ENCODE data around the gene COX4I1.

The COX4I1 gene

DNA sequence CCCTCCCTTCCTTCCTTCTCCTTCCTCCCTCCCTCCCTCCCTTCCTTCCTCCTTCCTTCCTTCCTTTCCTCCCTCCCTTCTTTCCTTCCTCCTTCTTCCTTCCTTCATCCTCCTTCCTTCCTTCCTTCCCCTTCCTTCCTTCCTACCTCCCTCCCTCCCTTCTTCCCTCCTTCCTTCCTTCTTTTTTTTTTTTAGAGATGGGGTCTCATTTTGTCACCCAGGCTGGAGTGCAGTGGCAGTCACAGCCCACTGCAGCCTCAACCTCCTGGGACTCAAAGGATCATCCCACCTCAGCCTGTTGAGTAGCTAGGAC lies 44.6 kb downstream of the COX4I1 start:
- no peak for DNase-seq

DNA sequence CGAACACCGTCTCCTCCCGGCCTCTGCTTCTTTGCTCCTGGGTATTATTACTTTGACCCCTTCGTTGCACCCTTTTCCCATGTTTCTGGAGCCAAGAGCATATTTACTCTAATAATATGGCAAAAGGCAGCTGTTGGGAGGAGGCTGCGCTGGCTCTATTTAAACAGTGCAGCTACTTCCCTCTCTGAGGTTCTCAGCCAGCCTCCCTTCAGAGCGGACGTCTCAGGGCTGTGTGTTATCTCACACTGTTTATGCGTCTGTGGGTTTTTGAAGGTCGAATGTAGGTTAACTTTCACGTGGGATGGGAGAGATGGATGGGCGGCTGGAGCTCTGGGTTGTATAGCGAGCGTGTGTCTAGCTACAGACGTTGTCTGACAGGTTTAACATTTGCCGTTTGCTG lies 45.3 kb downstream of the COX4I1 start:
- DNase-seq: no peak

GRCh38 chr16:85845266-85845665 lies 45.8 kb downstream of the COX4I1 start:
- DNase-seq: no peak

DNA sequence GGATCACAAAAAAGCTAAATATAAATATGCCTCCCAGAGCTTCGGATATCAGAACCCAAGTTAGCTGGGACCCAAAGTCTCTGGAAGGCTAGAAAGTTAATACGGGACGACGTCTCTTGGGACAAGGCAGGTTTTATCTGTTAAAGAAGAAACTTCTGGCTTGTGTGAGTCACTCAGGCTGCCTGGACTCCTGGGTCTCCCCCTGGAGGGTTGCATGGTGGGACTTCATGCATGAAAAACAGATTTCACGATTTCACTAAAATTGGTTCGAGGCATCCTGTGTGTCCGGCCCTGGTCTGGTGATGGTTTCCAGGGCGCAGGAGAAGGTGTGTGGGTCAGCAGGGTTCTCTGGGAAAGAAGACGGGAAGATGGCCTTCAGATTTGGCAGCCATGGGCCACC lies 47.0 kb downstream of the COX4I1 start:
- DNase-seq: no peak

DNA sequence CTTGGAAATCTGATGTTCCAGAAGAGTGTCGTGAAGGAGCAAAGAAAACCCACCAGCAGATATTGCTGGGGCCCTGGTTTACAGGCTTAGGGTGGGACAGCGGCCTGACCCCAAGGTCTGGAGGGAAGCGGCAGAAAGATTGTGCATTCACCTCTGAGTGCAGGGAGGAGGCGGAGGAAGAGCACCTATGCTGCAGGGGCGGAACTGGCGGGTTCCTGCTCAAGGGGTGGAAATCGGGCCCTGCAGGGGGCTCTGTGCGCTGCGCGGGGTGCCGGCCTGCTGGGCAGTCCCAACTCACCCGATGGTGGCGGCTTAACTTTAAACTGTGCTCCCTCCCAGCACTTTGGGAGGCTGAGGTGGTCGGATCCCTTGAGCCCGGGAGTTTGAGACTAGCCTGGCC lies 47.5 kb downstream of the COX4I1 start:
- no peak for DNase-seq

GRCh38 chr16:85847681-85848601 lies 48.4 kb downstream of the COX4I1 start:
- DNase-seq: no peak

DNA sequence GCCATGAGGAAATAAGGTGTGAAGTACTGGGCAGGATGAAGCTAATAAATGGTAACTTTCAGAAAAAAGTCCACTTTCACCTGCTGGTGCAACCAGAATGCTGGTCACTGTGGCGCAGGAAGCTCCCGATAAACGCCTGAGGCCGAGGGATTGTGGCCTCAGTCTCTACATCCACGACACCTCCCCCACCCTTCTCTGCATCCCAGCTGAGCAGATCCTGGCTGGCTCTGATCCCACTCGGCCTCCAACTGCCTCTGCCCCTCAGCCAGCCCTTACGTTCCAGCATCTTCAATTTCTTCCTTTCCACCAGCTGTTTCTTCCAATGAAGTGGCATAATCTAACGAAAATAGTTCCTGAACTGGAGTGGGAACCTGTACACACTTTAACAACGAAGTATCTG lies 49.5 kb downstream of the COX4I1 start:
- no peak for DNase-seq

DNA sequence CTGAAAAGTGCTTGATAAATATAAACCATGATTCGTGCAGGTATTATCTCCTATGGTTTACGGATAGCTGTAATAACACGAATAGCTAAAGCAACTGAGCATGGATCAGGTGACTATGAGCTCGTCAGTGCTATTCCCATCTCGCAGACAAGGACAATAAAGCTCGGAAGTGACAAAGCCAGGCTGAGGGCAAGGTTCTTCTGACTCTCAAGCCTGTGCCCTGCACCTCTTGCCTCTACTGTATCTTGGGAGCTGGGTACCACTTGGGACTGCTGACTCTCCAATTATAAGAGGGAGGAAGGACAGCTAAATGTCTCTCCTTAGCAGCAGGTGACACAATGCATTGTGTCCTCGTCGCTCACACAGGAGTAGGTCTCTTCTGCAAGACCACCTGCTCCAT lies 49.9 kb downstream of the COX4I1 start:
- no peak for DNase-seq

- DNase-seq: no peak
Measured at GRCh38 chr16:85850344-85850880, 50.9 kb downstream of the COX4I1 start.

- DNase-seq: no peak
Measured at GRCh38 chr16:85851034-85851785, 51.7 kb downstream of the COX4I1 start.

- DNase-seq: no peak
Measured at GRCh38 chr16:85853547-85854545, 54.4 kb downstream of the COX4I1 start.

DNA sequence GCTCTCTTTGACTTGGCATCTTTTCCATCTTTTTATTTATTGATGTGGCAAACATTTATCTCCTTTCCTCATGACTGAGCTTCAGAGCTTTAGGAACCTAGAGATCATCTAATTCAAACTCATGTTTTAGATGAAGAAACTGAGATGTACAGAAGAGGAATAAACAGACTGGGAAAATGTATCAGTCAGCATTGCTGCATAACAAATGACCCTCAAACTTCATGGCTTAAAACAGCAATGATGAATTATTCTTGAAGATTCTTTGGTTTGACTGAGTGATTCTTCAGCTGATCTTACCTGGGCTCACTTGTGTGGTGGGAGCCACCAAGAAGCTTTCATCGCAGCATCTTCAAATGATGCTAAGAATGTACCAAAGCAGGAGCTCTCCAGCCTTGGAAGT lies 55.4 kb downstream of the COX4I1 start:
- DNase-seq: no peak

- no peak for DNase-seq
Measured at GRCh38 chr16:85856079-85856478, 56.6 kb downstream of the COX4I1 start.

DNA sequence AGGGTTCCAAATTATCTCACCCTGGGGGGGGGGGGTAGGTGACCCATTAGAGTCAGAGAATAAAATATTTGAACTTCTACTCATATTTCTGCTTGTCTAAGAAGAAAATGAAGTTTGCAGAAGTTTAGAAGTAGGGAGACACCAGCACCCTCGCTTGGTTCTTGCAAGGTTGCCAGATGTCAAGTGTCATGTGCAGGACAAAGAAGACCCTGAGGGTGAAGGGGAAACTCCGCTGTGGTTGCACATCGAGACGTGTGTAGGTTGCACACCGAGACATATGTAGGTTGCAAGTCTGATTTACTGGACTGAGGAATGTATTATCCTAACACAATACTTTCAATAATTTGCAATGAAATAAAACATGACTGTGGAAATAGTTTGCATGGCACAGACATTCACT lies 57.1 kb downstream of the COX4I1 start:
- no peak for DNase-seq
